NCI-H1930 (cell line): Measurements from ENCODE around the gene LARGE1.

Experiments used
- DNase-seq, 2 experiments: peaks; one replicate each; lab custom pipeline; 2025; lab: John Stamatoyannopoulos, UW

LARGE1 gene

GRCh38 chr22:33920197-33920540 lies at the start of gene LARGE1:
LARGE1 (minus strand) TSS chr22:33920476.
- DNase-seq, result no peak

GRCh38 chr22:33969045-33969444 lies 48.8 kb upstream of the LARGE1 start:
- DNase-seq, result no peak

DNA sequence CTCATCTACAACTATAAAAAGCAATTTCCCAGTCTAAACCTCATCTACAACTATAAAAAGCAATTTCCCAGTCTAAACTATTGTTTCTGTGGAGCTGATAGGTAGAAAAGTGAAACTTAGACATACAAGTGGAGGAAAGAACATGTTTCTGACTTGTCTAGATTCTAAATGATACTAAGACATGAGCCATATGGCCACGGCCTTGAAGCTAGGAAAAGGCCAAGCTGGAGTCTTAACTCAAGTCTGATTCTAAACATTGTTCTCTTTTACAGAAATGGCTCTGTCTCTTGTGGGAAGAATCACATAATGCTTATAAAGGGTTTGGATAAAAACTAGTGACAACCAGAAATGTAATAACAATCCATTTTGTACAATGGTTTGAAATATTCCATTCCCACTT lies 43.8 kb upstream of the LARGE1 start:
- no peak for DNase-seq

GRCh38 chr22:33962409-33962808 lies 42.1 kb upstream of the LARGE1 start:
- DNase-seq, result no peak

DNA sequence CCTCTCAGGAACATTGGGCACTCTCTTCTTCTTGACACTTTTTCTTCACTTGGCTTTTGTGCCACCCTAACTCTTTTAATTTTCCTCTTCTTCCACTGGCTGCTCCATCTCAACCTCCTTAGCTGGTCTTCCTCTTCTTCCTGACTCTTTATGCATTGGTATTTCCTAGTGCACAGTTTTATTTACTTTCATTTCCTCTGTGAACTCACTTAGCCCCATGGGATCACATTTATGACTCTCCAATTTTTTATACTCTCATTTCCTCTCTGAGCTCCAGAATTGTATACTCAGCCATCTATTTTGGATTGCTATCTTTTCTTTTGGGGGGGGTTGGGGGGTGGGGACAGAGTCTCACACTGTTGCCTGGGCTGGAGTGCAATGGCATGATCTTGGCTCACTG lies 38.5 kb upstream of the LARGE1 start:
- DNase-seq, result no peak

DNA sequence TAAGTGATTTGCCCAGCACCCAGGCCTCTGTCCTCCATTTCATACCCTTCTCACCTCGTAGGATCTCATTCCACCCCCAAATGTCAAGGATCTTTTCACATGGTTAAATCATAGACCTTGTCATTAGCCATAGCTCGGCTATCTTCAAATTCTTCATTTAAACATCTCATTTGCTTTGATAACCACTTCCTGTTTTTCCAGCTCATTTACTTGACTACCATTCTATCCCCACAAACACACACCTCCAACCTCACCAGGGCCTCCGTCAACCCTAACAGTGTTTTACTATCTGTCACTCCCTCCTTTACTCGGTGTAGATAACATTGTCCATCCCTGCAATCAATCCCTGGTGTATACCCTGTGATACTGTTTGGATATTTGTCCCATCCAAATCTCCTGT lies 36.8 kb upstream of the LARGE1 start:
- DNase-seq, result no peak

DNA sequence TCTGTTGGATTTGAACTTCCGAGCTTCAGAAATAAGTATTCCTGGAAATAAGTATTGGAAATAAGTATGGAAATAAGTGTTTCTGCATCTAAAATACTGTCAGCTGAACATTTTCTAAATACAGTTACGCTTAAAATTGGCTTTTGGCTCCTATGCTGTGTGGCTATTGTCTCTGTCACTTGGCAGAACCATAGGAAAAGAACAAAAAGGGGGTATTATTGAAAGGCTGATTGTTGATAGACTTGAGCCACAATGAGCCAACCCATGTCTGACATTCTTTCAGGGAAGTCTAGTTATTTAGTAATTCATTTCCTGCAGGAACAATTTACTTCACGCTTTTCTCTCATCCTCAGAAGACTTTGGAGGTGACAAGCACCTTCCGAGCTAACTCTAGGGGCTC lies 32.5 kb upstream of the LARGE1 start:
- no peak for DNase-seq

DNA sequence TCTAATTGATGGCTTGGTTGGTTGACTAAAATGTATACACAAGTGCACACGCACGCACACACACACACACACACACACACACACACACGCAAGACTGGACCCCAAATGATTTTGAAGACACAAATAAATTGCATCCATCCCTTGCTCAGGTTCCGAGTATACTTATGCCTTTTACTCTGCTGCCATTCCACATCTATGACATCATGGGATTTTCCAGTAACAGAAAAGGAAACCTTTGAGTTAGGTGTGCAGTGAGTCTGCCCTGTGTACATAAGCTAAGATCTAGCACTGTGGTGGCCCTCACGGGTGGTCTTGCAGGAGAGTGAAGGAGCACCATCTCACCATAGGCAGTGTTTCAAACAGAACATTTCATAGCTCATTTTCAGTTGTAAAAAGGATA lies 20.5 kb upstream of the LARGE1 start:
- no peak for DNase-seq

DNA sequence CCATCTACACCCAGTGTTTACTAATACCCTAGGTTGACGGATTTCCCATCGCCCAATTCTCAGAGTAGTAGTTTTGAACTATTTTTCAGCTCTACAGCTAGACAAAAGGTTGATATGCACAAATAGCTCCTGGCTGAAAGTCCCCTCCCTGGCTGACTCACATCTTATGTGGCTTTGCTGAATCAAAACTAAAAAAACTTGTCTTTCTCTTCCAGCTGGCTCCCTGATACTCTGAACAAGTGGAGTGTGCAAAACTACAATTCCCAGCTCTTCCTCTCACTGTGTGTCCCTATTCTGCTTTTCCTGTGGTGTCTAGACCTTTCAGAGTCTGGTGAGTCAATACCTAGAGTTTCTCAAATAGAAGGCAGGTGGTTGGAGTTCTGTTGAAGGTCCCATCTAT lies 12.7 kb upstream of the LARGE1 start:
- DNase-seq, result no peak

GRCh38 chr22:33931406-33931805 lies 11.1 kb upstream of the LARGE1 start:
- no peak for DNase-seq

DNA sequence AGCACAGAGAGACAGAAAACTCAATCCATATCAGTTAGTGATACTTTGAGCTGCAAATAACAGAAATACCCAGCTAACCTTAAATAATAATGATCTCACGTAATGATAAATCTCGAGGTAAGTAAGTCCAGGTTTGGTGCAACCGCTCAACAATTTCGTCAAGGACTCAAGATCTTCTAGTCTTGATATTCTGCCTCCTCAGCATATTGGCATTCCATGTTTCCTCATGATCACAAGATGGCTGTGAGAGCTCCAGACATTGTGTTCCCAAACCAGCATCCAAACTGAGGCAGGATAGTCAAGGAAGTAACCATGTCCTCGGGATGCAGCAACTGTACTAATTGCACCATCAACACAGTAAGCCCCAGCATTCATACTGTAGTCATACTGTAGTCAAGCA lies 7.5 kb upstream of the LARGE1 start:
- no peak for DNase-seq

GRCh38 chr22:33925194-33925593 lies 4.9 kb upstream of the LARGE1 start:
- no peak for DNase-seq

DNA sequence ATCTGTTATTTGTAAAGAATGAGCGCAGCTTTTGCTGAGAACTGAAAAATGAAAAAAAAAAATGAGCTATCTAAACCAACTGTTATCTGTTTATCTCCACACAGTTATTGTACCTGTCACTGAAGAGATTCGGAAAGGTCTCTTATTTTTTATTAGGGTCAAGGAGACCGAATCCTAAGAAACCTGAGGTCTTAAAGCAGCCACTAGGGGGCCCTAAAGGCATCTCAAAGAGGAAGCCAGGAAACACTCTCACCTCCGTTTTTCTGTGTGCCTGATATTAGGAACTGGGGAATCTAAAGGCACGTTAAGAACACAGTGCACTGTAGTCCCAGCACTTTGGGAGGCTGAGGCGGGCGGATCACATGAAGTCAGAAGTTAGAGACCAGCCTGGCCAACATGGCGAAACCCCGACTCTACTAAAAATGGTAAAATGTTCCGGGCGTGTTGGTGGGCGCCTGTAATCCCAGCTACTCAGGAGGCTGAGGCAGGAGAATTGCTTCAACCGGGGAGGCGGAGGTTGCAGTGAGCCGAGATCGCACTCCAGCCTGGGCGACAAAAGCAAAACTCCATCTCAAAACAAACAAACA lies 3.5 kb upstream of the LARGE1 start:
- peak; percentile 50 to 62 for DNase-seq

GRCh38 chr22:33923033-33923432 lies 2.8 kb upstream of the LARGE1 start:
- DNase-seq, result no peak

- DNase-seq, result peak in 1 of 2 experiments; percentile 8
Observed at GRCh38 chr22:33922349-33922681, 2.0 kb upstream of the LARGE1 start.

DNA sequence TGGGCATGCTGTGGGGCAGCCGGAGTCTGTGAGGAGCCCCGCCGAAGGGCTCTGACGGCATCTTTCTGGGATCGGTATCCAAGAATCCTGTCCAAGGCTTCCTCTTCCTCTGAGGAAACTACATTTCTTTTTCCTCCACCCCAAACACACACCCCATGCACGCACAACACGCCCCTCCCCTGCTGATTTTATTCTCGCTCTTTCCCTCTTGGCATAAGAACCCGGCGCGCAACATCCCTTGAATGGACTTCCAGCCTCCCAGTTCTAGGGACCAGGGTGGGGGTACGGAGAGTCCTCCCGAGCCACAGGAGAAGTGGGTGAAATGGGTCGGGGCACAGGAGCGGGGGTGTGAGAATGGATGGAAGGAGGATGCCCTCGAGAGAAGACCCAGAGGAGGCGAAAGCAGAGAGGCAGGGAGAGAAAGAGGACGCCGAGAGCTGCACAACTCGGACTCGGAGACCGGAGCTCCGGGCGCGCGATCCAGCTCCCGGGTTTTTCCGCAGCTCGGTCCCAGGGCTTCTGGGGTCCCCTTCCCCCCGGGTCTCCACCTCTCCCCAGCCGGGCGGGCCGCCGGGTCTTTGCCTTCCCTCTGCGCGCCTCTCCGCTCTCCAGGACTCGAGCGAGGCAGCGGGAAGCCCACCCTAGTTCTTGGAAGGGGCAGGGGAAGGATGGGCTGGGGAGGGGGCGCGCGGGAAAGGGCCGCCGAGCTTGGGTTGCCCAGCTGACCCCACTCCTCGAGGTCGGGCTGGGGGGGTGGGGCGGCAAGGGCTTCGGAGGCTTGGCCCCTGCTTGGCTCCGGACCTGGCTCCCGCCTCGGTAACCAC lies 1.5 kb upstream of the LARGE1 start:
- peak; percentile 21 to 37 for DNase-seq

DNA sequence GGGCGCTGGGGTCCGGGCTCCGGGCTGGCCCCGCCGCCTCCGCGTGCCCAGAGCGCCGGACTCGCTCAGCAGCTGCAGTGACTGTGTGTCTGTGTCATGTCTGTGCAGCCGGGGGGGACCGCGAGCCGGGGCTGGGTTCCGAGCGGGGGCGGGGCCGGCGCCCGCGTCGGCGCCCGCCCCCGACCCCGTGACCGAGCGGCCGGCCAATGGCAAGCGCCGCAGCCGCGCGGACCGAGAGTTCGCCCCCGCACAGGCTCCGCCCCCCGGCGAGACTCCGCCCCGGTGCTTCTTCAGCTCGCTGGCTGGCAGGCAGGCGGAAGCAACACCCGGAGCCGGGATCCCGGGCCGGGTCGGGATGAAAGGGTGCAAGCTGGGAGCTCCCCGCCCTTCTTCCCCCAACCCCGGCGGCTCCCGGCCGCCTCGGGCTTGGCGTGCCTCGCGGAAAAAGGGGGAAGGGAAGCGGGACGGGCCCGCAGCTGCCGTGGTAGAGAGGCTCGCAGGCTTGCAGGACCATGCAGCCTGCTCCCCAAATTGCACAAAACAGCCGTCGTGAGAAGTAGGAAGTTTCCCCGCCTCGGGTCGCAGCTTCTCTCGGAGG lies 750 bp upstream of the LARGE1 start:
- DNase-seq, result peak; percentile 86 to 94

DNA sequence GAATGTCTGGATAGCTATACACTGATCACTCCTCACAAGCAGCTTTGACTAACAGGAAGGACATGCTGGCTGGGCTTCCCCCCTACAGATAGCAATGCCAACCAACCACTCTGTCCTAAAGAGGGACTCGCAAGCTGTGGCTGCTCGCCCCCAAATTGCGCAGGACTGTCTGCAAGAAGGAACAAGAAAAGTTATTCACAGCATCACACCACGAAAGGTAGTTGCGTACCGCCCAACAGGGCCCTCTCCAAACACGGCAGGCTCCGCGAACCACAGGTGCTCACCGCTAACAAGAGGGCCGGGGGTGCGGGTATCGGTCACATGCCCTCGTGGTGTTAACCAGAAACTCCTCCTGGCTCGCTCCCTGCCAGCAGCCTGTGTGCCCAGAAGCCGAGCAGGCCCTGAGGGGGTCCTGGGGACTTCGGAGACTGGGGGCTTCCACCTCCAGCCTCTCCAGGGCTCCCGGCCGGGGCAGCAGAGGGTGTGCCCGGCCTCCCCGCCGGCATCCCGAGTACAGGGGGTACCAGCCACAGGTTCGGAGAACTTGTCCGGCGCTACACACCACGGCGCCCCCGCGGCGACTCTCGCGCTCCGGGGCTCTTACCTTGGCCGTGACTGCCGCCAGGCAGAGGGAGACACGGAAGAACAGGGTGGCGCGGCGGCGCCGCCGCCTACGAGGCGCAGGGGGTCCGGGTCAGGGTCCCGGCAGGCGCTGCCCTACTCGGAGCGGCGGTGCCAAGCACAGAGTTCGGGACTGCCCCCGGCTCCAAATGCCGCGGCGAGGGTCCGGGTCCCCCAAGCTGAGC lies 682 bp downstream of the LARGE1 start:
- DNase-seq, result no peak

GRCh38 chr22:33918676-33919365 lies 1.5 kb downstream of the LARGE1 start:
- no peak for DNase-seq

DNA sequence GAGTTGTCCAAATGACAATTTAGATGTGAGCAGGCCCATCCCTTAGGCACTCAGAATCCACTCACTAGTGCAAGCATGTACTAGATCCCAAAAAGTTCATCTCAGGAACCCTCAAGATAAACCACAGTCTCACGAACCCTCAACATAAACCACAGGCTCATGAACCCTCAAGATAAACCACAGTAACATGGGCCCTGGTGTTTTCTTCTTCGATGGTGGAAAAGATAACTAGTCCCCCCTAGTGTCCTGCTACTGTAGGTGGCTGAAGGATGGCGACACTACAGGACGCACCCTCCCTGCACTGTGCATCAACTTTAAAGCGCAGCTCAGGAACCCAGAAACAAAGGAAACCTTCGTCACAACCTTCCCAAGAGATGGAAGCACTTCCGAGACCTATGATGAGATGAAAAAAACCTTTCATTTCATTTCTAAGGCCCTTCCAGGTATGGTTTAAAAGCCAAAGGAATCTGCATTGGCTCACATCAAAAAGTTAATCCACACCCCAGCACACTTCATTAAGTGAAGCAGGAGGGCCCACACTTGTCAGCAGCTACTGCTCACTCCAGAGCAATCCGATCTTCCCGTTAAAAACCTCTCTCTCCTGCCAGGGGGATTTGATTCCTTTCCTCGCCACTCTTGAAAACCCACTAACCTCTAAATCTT lies 2.4 kb downstream of the LARGE1 start:
- no peak for DNase-seq

- DNase-seq, result no peak
Observed at GRCh38 chr22:33914699-33915098, 5.6 kb downstream of the LARGE1 start.

GRCh38 chr22:33914131-33914530 lies 6.1 kb downstream of the LARGE1 start:
- DNase-seq, result no peak
